Stomach smooth muscle (tissue), 2 donors: ENCODE results near the gene PCNX4.
A peak's percentile ranks its signal among the peaks of the same experiment; 100 is the strongest.
"Not testable (repeated sequence)": the region's sequence is repeated elsewhere in the genome, so short reads cannot be mapped to it uniquely, and the experiment has no call there.

Experiments used
- H3K27ac ChIP-seq: one replicate; pipeline ENCODE4 v1.7.0; 2013; ENCODE audit warnings: mild to moderate bottlenecking, low read length, inconsistent platforms
- H3K27me3 ChIP-seq, 2 donors: one replicate each; pipeline ENCODE4 v1.7.0; 2013; ENCODE audit warnings: low read length in 2 of 2; ENCODE audit not compliant: insufficient read depth in 2 of 2, control insufficient read depth in 1 of 2
- H3K36me3 ChIP-seq, 2 donors: one replicate each; pipeline ENCODE4 v1.7.0; 2013; ENCODE audit warnings: low read length in 2 of 2; ENCODE audit not compliant: control insufficient read depth in 2 of 2, insufficient read depth in 2 of 2
- H3K4me1 ChIP-seq: one replicate; pipeline ENCODE4 v1.7.0; 2013; ENCODE audit warnings: low read length; ENCODE audit not compliant: control insufficient read depth, insufficient read depth
- H3K4me3 ChIP-seq, 2 donors: one replicate each; pipeline ENCODE4 v1.7.0; 2013; ENCODE audit warnings: low read length in 2 of 2
- H3K9ac ChIP-seq, 2 donors: one replicate each; pipeline ENCODE4 v1.7.0; 2013; ENCODE audit warnings: low read length in 2 of 2, mild to moderate bottlenecking in 1 of 2
- H3K9me3 ChIP-seq, 2 donors: one replicate each; pipeline ENCODE4 v1.7.0; 2013; ENCODE audit warnings: low read length in 2 of 2; ENCODE audit not compliant: control insufficient read depth in 2 of 2
- donor health status: healthy.
- donor health status: Pancreatic carcinoma.

PCNX4 gene

GRCh38 chr14:60087668-60088067, 4.1 kb upstream of the PCNX4 start:
- H3K27ac ChIP-seq: no peak overlapping the region
- H3K9me3 ChIP-seq: no peaks in the 10 kb centered on the region
- no peaks in the 10 kb centered on the region for H3K36me3 ChIP-seq
- no peaks in the 10 kb centered on the region for H3K4me1 ChIP-seq
- H3K27me3 ChIP-seq: no peaks in the 10 kb centered on the region
- no peak overlapping the region for H3K9ac ChIP-seq
- no peak overlapping the region for H3K4me3 ChIP-seq

GRCh38 chr14:60089221-60089620, 2.5 kb upstream of the PCNX4 start:
- no peak overlapping the region for H3K9ac ChIP-seq
- H3K27me3 ChIP-seq: no peaks in the 10 kb centered on the region
- H3K4me1 ChIP-seq: peaks cover 2% of the 10 kb centered on the region
- no peaks in the 10 kb centered on the region for H3K36me3 ChIP-seq
- no peaks in the 10 kb centered on the region for H3K9me3 ChIP-seq
- no peak overlapping the region for H3K27ac ChIP-seq
- H3K4me3 ChIP-seq: no peak overlapping the region

- Histone ChIP-seq H3K4me1 (peaks cover 6% of the 10 kb centered on the region), H3K4me3 (peak overlapping the region; percentile 91 to 99), H3K9ac (peak overlapping the region; percentile 96), H3K9me3 (no peaks in the 10 kb centered on the region), H3K27me3 (no peaks in the 10 kb centered on the region), H3K36me3 (no peaks in the 10 kb centered on the region), H3K27ac (peak overlapping the region; percentile 96)
Measured at GRCh38 chr14:60090864-60091519, 731 bp upstream of the PCNX4 start.

- Histone ChIP-seq H3K27me3 (no peaks in the 10 kb centered on the region), H3K4me3 (peak overlapping the region; percentile 91 to 99), H3K4me1 (peaks cover 8% of the 10 kb centered on the region), H3K36me3 (no peaks in the 10 kb centered on the region), H3K27ac (peak overlapping the region; percentile 96), H3K9me3 (no peaks in the 10 kb centered on the region), H3K9ac (peak overlapping the region; percentile 96)
Measured at GRCh38 chr14:60092526-60092920, 800 bp downstream of the PCNX4 start.

- Histone ChIP-seq H3K4me1 (peaks cover 8% of the 10 kb centered on the region), H3K9ac (peak overlapping the region; percentile 96), H3K27ac (peak overlapping the region; percentile 96), H3K4me3 (peak overlapping the region; percentile 91 to 99), H3K9me3 (no peaks in the 10 kb centered on the region), H3K27me3 (no peaks in the 10 kb centered on the region), H3K36me3 (no peaks in the 10 kb centered on the region)
Measured at GRCh38 chr14:60093080-60093479, 1.4 kb downstream of the PCNX4 start.

GRCh38 chr14:60093606-60094005, 1.9 kb downstream of the PCNX4 start:
- no peak overlapping the region for H3K27ac ChIP-seq
- H3K4me1 ChIP-seq: peaks cover 8% of the 10 kb centered on the region

GRCh38 chr14:60094306-60094897, 2.7 kb downstream of the PCNX4 start:
- no peaks in the 10 kb centered on the region for H3K9me3 ChIP-seq
- H3K9ac ChIP-seq: no peak overlapping the region
- no peaks in the 10 kb centered on the region for H3K27me3 ChIP-seq
- H3K4me3 ChIP-seq: peak overlapping the region; percentile 47 to 99
- H3K36me3 ChIP-seq: no peaks in the 10 kb centered on the region
- H3K4me1 ChIP-seq: peaks cover 8% of the 10 kb centered on the region
- no peak overlapping the region for H3K27ac ChIP-seq

More at GRCh38 chr14:60093606-60094005, 1.9 kb downstream of the PCNX4 start:
- Histone ChIP-seq H3K27me3 (no peaks in the 10 kb centered on the region), H3K9ac (no peak overlapping the region), H3K36me3 (no peaks in the 10 kb centered on the region), H3K9me3 (no peaks in the 10 kb centered on the region), H3K4me3 (peak overlapping the region; percentile 91 to 99)

- H3K4me3 ChIP-seq: no peak overlapping the region
- H3K9ac ChIP-seq: no peak overlapping the region
- H3K9me3 ChIP-seq: no peaks in the 10 kb centered on the region
- no peak overlapping the region for H3K27ac ChIP-seq
- H3K36me3 ChIP-seq: no peaks in the 10 kb centered on the region
- no peaks in the 10 kb centered on the region for H3K27me3 ChIP-seq
- H3K4me1 ChIP-seq: peaks cover 8% of the 10 kb centered on the region
Measured at GRCh38 chr14:60095231-60095630, 3.5 kb downstream of the PCNX4 start.

GRCh38 chr14:60095781-60096450, 4.2 kb downstream of the PCNX4 start:
- Histone ChIP-seq H3K4me1 (peaks cover 8% of the 10 kb centered on the region), H3K27ac (no peak overlapping the region), H3K36me3 (no peaks in the 10 kb centered on the region), H3K27me3 (no peaks in the 10 kb centered on the region), H3K4me3 (no peak overlapping the region), H3K9ac (no peak overlapping the region), H3K9me3 (no peaks in the 10 kb centered on the region)

- Histone ChIP-seq H3K4me1 (peaks cover 8% of the 10 kb centered on the region), H3K27ac (no peak overlapping the region)
Measured at GRCh38 chr14:60097974-60098373, 6.3 kb downstream of the PCNX4 start.

GRCh38 chr14:60099855-60100254, 8.1 kb downstream of the PCNX4 start:
- H3K4me3 ChIP-seq, H3K27ac ChIP-seq, H3K4me1 ChIP-seq, H3K9ac ChIP-seq, H3K36me3 ChIP-seq, H3K9me3 ChIP-seq, H3K27me3 ChIP-seq: not testable (repeated sequence)

More at GRCh38 chr14:60097974-60098373, 6.3 kb downstream of the PCNX4 start:
- no peak overlapping the region for H3K4me3 ChIP-seq
- no peaks in the 10 kb centered on the region for H3K9me3 ChIP-seq
- H3K9ac ChIP-seq: no peak overlapping the region
- no peaks in the 10 kb centered on the region for H3K36me3 ChIP-seq
- H3K27me3 ChIP-seq: no peaks in the 10 kb centered on the region
